SK-MEL-5 (cell line): Measurements from ENCODE around the gene C13orf46. TPM values are rescaled to one million over a fixed set of nuclear protein-coding genes. Genes with fewer than 3 reads are reported as not detected.
A peak's percentile ranks its signal among the peaks of the same experiment; 100 is the strongest.

Source experiments
- DNase-seq: peaks from one replicate; pipeline ENCODE4 v3.0.0-alpha.2; 2016; ENCODE audit warnings: low read depth, low spot score
- in situ Hi-C: cut with HindIII; loops from 2 replicates; pipeline ENCODE4 v1.10.0; 2016; ENCODE audit warnings: low sequenced_read_pairs, high pct_unique_total_duplicates, low pct_unique_long_range_greater_than_20kb
- total RNA-seq: library from RNA; depleted of rRNA; stranded (reverse); fragments of >200 nt; shearing (Covaris generic); gene quantifications from 2 replicates; pipeline ENCODE4 v1.2.3, GENCODE V29; 2014

Gene C13orf46
- total RNA-seq, 1 experiment from 2014 or later = not detected

DNA sequence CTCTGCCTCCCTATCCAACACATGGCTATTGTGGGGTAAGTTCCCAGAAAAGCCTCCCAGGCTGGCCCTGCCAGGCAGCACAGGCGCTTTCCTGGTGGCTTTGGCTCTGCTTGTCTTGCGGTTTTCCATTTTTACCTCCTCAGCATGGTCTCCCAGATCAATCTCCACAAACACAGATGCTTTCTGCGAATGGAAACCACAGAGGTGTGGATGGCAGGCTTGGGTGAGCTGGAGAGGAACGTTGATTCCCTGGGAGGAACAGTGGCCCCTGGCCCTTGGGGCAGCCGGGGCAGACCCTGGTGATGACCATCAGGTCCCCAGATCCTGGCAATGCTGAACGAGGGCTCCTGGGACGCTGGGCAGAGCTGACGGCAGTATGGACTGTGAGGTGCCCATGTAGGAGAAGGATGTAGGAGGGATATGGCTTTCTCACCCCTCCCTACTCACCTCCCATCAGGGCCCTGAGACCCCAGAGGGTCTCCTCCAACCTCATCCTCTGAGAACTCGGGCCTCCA, 6.6 kb downstream of the C13orf46 start:
- in situ Hi-C loops = no loop called here

DNA sequence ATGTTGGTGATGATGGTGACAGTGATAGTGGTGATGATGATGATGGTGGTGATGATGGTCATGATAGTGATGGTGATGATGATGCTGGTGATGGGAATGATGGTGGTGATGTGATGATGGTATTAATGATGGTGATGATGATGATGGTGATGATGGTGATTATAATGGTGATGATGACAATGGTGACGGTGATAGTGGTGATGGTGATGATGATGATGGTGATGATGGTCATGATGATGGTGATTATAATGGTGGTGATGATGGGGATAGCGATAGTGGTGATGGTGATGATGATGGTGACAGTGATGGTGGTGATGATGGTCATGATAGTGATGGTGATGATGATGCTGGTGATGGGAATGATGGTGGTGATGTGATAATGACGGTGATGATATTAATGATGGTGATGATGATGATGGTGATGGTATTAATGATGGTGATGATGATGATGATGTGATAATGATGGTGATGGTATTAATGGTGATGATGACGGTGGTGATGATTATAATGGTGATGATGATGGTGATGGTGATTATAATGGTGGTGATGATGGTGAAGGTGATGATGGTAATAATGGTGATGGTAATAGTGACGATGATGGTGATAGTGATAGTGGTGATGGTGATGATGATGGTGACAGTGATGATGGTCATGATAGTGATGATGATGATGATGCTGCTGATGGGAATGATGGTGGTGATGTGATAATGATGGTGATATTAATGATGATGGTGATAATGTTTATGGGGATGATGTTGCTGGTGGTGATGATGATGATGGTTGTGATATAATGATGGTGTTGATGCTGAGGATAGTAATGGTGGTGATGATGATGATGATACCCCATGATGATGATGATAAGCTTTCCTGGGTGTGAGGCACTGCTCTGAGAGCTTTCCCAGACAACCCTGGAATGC, 7.7 kb downstream of the C13orf46 start:
- DNase-seq = no peak
- in situ Hi-C loops = no loop called here

More for the DNA sequence above, 6.6 kb downstream of the C13orf46 start:
- no peak for DNase-seq

DNA sequence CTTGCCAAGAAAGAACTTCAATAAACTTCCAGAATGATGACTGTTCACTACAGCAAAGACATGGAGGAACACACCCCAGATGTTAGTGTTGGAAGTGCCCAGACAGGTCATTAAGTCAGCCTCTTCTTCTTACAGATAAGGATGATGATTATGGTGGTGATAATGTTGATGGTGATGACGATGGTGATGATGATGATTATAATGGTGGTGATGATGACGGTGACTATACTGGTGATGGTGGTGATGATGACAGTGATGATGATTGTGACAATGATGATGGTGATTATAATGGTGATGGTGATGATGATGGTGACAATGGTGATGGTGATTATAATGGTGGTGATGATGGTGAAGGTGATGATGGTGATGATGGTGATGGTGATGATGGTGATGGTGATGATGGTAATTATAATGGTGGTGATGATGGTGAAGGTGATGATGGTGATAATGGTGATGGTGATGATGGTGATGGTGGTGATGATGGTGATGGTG, 8.4 kb downstream of the C13orf46 start:
- DNase-seq = no peak
- in situ Hi-C loops = no loop called here

DNA sequence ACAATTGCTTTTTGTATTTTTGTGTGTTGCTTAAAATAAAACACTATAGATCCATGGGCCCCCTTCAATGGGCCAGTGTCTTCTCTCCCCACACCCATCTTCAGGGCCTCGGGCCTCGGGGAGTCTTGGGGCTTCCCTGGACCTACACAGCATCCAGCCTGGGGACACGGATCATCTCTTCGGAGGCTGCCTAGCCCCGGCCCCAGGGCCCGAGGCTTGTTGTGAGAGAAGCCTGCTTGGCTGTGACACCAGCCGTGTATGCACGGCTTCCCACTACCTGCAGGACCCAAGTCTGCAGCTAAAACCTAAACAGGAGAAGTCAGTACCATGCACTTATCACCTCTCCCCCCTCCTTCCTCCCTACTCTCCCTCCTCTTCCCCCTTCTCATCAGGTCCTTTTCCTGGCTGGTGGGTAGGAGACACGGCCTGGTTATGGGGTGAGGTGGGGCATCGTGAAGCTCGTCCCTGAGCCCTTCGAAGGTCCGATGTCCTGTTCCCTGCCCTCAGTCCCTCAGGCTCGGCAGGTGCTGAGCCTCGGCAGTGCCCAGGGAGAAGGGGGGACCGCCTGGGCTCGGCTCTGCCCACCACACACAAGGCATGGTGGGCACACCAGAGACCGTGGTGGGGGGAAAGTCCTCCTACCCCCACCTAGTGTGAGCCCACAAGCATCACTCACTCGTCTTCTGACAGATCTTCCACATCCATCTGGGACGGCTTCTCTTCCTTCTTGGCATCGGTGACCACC, 9.5 kb downstream of the C13orf46 start:
- DNase-seq = no peak
- in situ Hi-C loops = no loop called here

DNA sequence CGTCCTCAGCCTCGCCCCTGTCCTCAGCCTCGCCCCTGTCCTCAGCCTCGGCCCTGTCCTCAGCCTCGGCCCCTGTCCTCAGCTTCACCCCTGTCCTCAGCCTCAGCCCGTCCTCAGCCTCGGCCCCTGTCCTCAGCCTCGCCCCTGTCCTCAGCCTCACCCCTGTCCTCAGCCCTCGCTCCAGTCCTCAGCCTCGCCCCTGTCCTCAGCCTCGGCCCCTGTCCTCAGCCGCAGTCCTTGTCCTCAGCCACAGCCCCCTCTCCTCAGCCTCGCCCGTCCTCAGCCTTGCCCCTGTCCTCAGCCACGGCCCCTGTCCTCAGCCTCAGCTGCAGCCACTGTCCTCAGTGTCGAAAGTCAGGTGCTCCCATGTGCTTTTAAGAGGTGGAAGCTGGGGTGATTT, 10.5 kb downstream of the C13orf46 start:
- in situ Hi-C loops = no loop called here

DNA sequence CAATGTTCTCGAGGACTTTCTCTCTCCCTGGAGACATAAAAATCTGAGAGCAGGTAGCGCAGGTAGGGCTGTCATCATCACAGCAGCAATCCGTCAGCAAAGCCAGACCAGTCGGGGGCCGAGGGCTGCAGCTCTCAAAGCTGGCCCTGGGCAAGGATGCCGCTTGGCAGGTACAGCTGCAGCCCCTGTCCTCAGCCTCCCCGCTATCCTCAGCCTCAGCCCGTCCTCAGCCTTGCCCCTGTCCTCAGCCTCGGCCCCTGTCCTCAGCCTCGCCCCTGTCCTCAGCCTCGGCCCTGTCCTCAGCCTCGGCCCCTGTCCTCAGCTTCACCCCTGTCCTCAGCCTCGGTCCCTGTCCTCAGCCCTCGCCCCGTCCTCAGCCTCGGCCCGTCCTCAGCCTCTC, 10.9 kb downstream of the C13orf46 start:
- in situ Hi-C loops = no loop called here
- DNase-seq = no peak

More for the DNA sequence above, 10.5 kb downstream of the C13orf46 start:
- no peak for DNase-seq

DNA sequence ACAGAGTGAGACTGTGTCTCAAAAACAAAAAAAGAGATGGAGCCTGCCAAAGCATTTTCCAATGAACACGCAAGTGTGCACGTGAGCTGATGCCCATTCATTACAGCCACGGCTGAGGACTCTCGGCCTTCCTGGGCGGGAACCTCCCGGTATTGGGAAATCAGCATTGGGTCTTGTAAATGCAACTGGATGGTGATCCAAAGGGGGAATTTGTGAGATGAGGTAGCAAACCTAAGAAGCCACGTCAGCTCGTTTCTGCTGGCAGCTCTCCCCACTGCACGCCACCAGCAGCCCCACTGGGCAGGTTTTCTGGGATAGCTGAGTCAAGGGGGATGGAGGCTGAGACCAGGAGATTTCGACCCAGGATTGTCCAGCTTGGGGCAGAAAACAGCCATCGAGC, 11.5 kb downstream of the C13orf46 start:
- DNase-seq = no peak

DNA sequence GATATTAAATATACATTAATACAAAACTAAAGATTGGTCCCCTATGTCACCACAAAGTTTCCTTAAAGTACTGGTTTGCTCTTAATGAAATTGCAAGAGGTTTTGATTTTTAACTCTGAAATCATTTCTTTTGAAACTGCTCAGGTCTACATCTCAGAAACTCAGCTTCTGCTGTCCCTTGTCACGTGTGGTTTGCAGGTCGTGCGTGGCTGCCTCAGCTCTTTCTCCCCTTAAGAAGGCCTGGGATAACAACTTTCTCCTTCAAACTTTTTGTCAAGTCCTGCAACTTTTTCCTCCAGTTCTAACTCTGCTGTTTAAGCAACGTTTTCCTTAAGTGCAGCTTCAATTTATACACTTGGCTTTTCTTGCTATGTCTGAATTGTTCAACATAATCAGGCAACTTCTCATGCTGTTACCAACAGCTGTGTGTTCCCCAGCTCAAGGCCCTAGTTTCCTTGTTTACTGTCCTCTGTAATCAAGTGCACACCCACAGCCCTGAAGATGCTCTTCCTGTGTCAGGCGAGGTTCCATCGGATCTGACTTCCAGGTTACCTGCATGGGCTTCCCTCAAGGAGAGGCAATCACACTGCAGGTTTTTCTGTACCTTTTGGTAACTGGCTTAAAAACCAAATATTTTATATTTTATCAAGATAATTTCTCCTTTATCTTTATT, 13.5 kb downstream of the C13orf46 start:
- in situ Hi-C loops = no loop called here
- no peak for DNase-seq

More for the DNA sequence above, 11.5 kb downstream of the C13orf46 start:
- in situ Hi-C loops = no loop called here

DNA sequence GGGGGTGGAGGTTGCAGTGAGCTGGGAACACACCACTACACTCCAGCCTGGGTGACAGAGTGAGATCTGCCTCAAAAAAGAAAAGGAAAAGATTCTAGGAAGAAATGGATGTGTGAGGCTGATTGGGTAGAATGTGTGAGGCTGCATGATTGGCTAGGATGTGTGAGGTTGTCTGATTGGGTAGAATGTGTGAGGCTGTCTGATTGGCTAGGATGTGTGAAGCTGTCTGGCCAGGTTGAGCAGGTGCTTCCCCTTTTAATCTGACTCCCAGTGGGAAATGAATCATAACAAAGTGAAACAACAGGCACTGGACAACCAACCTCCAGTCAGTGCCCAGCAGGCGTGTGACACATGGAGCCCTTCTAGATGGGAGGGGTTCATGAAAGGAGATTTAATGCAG, 14.7 kb downstream of the C13orf46 start:
- DNase-seq = peak; percentile 15
- in situ Hi-C loops = no loop called here

DNA sequence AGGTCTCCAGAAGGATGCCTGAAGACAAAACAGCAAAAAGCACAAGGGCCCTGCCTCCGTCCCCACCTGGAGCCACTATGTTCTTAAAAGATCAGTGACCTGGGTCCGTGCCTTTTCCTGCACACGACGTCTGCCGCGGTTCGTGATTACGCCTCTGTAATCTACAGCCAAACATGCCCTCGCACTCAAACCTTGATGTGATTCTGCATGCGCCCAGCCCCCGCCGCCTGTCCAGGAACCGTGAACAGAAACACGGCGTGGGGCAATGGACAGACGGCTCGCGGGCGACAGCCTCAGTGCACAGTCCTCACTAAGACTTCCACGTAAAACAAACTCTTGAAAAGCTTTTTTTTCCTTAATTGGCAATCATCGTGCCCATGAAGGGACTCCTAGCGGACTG, 15.5 kb downstream of the C13orf46 start:
- in situ Hi-C loops = no loop called here
- no peak for DNase-seq

DNA sequence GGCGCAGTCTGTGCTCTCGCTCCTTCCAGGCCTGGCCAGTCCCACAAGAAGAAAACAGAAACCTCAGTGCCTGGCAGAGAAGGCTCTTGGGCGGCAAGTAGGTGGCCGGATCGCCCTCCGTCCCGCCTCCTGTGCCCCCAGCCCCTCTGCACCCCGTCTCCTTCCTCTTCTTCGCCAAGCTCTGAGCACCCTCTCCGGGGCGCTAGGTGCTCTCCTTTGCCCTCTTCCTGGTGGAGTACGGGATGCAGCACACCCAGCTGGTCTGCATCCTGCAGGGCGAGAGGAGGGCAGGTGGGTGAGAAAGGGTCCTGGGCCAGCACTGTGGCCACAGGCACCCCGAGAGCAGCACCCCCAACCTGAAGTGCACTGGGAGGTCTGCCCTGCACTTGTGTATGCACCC, 17.3 kb downstream of the C13orf46 start:
- DNase-seq = no peak
- in situ Hi-C loops = no loop called here

DNA sequence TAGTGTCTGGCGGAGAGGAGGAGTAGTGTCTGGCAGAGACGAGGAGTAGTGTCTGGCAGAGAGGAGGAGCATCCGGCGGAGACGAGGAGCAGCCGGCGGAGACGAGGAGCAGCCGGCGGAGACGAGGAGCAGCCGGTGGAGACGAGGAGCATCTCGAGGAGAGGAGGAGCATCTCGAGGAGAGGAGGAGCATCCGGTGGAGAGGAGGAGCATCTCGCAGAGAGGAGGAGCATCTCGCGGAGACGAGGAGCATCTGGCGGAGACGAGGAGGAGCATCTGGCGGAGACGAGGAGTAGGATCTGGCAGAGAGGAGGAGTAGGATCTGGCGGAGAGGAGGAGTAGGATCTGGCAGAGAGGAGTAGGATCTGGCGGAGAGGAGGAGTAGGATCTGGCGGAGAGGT, 18.2 kb downstream of the C13orf46 start:
- in situ Hi-C loops = no loop called here
- DNase-seq = no peak

DNA sequence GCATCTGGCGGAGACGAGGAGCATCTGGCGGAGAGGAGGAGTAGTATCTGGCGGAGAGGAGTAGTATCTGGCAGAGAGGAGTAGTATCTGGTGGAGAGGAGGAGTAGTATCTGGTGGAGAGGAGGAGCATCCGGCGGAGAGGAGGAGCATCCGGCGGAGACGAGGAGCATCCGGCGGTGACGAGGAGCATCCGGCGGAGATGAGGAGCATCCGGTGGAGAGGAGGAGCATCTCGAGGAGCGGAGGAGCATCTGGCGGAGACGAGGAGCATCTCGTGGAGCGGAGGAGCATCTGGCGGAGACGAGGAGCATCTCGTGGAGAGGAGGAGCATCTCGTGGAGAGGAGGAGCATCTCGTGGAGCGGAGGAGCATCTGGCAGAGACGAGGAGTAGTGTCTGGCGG, 18.6 kb downstream of the C13orf46 start:
- no peak for DNase-seq
- in situ Hi-C loops = no loop called here

DNA sequence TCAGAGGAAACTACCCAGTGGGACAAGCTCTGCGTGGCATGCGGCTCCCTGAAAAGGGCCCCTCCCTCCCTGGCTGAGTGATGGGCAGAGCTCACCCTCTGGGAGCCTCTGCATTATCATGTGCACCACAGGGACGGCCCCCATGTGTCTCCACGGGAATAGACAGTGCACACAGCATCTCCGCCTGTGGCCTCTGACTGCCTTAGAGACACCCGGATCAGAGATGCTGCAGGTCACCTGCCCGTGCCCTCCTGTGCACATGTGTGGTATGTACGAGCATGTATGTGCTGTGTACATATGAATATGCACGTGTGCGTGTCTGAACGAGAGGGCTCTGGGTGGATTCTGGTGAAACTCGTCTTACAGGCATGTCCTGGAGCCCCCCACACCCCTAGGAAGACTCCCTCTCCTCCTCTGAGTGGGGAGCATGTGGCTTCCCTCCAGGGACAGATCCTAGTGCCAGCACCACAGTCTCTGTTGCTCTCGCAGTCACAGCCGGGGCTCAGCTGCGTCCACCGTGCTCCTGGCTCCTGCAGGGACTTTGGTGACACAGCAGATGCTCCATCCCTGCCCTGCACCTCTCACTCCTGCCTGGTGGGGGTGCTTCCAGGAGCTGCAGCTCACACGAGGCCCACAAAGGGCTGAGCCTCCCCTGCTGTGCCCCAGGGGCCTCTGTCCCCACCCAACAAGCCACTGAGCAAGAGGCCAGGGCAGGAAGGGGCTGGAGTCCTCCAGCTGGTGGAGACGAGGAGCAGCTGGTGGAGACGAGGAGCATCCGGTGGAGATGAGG, 19.6 kb downstream of the C13orf46 start:
- DNase-seq = no peak
- in situ Hi-C loops = no loop called here

DNA sequence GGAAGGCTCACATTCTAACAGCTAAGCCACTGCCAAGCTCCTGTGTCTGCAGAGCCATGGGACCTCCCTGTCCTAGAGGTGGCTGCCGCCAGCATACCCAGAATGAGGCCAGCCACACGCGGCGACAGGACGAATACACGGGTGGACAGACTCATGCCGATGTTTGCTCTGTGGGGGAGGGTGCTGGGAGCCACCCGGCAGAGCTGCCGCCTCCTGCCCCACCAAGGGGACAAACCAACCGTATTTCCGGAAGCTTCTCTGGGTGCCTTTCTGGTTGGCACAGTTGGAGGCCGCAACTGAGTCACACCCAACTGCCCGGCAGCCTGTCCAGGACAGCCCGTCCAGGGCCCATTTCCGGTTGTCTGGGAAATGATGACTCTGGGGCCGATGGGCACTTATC, 20.3 kb downstream of the C13orf46 start:
- DNase-seq = no peak
- in situ Hi-C loops = no loop called here

DNA sequence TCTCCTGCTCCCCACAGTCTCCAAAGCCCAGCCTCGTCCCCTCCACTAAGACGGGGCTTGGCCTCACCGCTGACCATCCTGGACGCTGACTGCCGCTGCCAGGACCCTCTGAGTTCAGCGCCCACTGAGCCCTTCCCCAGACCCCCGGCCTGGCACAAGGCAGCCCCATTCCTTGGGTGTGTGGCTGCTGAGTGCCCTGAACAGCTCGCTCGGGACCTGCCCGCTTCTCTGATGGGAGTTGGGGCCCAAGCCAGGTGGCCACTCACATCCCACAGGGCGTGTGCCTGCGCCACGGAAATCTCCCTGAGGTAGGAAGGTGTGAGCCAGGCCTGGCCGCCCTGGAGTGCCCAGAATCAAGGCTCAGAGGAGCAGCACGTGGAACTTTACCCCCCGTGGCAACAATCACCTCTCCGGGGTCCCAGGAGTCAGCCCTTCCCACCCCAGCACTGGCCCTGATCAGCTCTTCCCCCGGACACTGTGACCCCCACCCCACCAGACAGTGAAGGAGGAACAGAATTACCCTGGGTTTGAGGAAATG, 20.8 kb downstream of the C13orf46 start:
- DNase-seq = no peak
- in situ Hi-C loops = no loop called here
